Measurements from ENCODE around the gene ST6GALNAC1. TPM values are rescaled to one million over a fixed set of nuclear protein-coding genes. Genes with fewer than 3 reads are reported as not detected.
A peak's percentile ranks its signal among the peaks of the same experiment; 100 is the strongest.

ST6GALNAC1 gene
- total RNA-seq, 1 donor from 2014 or later = not detected

- peaks cover 8% of the 10 kb centered on the region for H3K27me3 Mint-ChIP-seq (ENCODE audit: unreplicated experiment)
- H3K4me3 Mint-ChIP-seq (ENCODE audit: unreplicated experiment) = peak overlapping the region; percentile 99
- peaks cover 9% of the 10 kb centered on the region for H3K9me3 Mint-ChIP-seq (ENCODE audit: unreplicated experiment)
- DNase-seq = no peak
- TF ChIP-seq CTCF (IDR thresholded peaks at IDR 0.05; ENCODE audit: partially characterized antibody, unreplicated experiment) = no peak
- H3K4me1 Mint-ChIP-seq (ENCODE audit: low read depth, unreplicated experiment) = peaks cover 9% of the 10 kb centered on the region
- no peaks in the 10 kb centered on the region for H3K36me3 Mint-ChIP-seq (ENCODE audit: unreplicated experiment)
- peak overlapping the region; percentile 77 for H3K27ac Mint-ChIP-seq (ENCODE audit: unreplicated experiment)
Measured at GRCh38 chr17:76671912-76672262, 28.3 kb upstream of the ST6GALNAC1 start.

- Mint-ChIP-seq H3K27me3 (ENCODE audit: unreplicated experiment) (peaks cover 8% of the 10 kb centered on the region), H3K4me1 (ENCODE audit: low read depth, unreplicated experiment) (peaks cover 9% of the 10 kb centered on the region), H3K27ac (ENCODE audit: unreplicated experiment) (peak overlapping the region; percentile 92), H3K9me3 (ENCODE audit: unreplicated experiment) (peaks cover 9% of the 10 kb centered on the region), H3K36me3 (ENCODE audit: unreplicated experiment) (no peaks in the 10 kb centered on the region), H3K4me3 (ENCODE audit: unreplicated experiment) (peak overlapping the region; percentile 99)
- peak; percentile 99 for DNase-seq
- no peak for TF ChIP-seq CTCF (IDR thresholded peaks at IDR 0.05; ENCODE audit: partially characterized antibody, unreplicated experiment)
Measured at GRCh38 chr17:76671123-76671911, 27.8 kb upstream of the ST6GALNAC1 start.

- H3K4me1 Mint-ChIP-seq (ENCODE audit: low read depth, unreplicated experiment) = peaks cover 9% of the 10 kb centered on the region
- H3K27ac Mint-ChIP-seq (ENCODE audit: unreplicated experiment) = peak overlapping the region; percentile 92
- TF ChIP-seq CTCF (IDR thresholded peaks at IDR 0.05; ENCODE audit: partially characterized antibody, unreplicated experiment) = no peak
- peak overlapping the region; percentile 99 for H3K4me3 Mint-ChIP-seq (ENCODE audit: unreplicated experiment)
- peaks cover 9% of the 10 kb centered on the region for H3K9me3 Mint-ChIP-seq (ENCODE audit: unreplicated experiment)
- H3K27me3 Mint-ChIP-seq (ENCODE audit: unreplicated experiment) = peaks cover 6% of the 10 kb centered on the region
- no peak for DNase-seq
- no peaks in the 10 kb centered on the region for H3K36me3 Mint-ChIP-seq (ENCODE audit: unreplicated experiment)
Measured at GRCh38 chr17:76670718-76671122, 27.2 kb upstream of the ST6GALNAC1 start.

- no peak overlapping the region for H3K4me3 Mint-ChIP-seq (ENCODE audit: unreplicated experiment)
- no peak for TF ChIP-seq CTCF (IDR thresholded peaks at IDR 0.05; ENCODE audit: partially characterized antibody, unreplicated experiment)
- peaks cover 4% of the 10 kb centered on the region for H3K27me3 Mint-ChIP-seq (ENCODE audit: unreplicated experiment)
- peaks cover 9% of the 10 kb centered on the region for H3K4me1 Mint-ChIP-seq (ENCODE audit: low read depth, unreplicated experiment)
- H3K27ac Mint-ChIP-seq (ENCODE audit: unreplicated experiment) = no peak overlapping the region
- no peak for DNase-seq
- H3K9me3 Mint-ChIP-seq (ENCODE audit: unreplicated experiment) = peaks cover 9% of the 10 kb centered on the region
- no peaks in the 10 kb centered on the region for H3K36me3 Mint-ChIP-seq (ENCODE audit: unreplicated experiment)
Measured at GRCh38 chr17:76670020-76670717, 26.6 kb upstream of the ST6GALNAC1 start.

Data from glutamatergic neuron (in vitro differentiated cells).